Spleen (tissue), 7 donors: ENCODE data around the gene DHDDS.

Experiments
- CTCF ChIP-seq, 11 experiments: fragments of 200-600 bp in 7 of 11; fragments of 450-650 bp in 4 of 11; sonication (generic) in 4 of 11; IDR thresholded peaks in 8 of 11; conservative IDR thresholded peaks in 3 of 11; 1 replicate in 7 of 11; 2 replicates in 4 of 11; pipeline versions ENCODE4 v1.4.0 to v1.8.0; 2016 to 2021; ENCODE audit warnings: antibody characterized with exemption in 11 of 11, inconsistent platforms in 4 of 11, mild to moderate bottlenecking in 1 of 11
- POLR2A ChIP-seq, 3 donors: fragments of 450-650 bp; IDR thresholded peaks; one replicate each; pipeline ENCODE4 v1.5.1; 2017; ENCODE audit warnings: antibody characterized with exemption in 3 of 3, mild to moderate bottlenecking in 1 of 3
- donor health status: DM: no; HTN: no; CAD: no; lungs with moderate emphysema.
- donor health status: DM: no; HTN: no; CAD: no.
- donor health status: DM: no; HTN: no; CAD: no.

- TF ChIP-seq CTCF (IDR thresholded peaks at IDR 0.05 in 8 of 11, conservative IDR thresholded peaks at IDR 0.05 in 3 of 11) (no peak), POLR2A (IDR thresholded peaks at IDR 0.05) (no peak)
Measured at GRCh38 chr1:26476958-26477357, 44.8 kb downstream of the DHDDS start.
